GM18861 (cell line): ENCODE measurements around the gene B4GALT6.
A peak's percentile ranks its signal among the peaks of the same experiment; 100 is the strongest.
"Not testable (repeated sequence)": the region's sequence is repeated elsewhere in the genome, so short reads cannot be mapped to it uniquely, and the experiment has no call there.

Experiments used
- ATAC-seq: cut with Tn5 transposase; IDR thresholded peaks from one replicate; pipeline ENCODE4 v1.9.1; 2021; ENCODE audit not compliant: unreplicated experiment

B4GALT6 gene

GRCh38 chr18:31684279-31685096 lies at the start of gene B4GALT6:
TSS of gene B4GALT6 (minus strand) at chr18:31684581. CDS start at chr18:31684426, 155 bp downstream.
- peak; percentile 27 for ATAC-seq

GRCh38 chr18:31731628-31732027 lies 47.2 kb upstream of the B4GALT6 start:
- ATAC-seq = no peak

- ATAC-seq = not testable (repeated sequence)
These were observed 44.8 kb upstream of the B4GALT6 start for GRCh38 chr18:31729196-31729595.

- ATAC-seq = no peak
These were observed 39.8 kb upstream of the B4GALT6 start for GRCh38 chr18:31723990-31724711.

GRCh38 chr18:31723639-31723989 lies 39.2 kb upstream of the B4GALT6 start:
- ATAC-seq = no peak

GRCh38 chr18:31722369-31722957 lies 38.1 kb upstream of the B4GALT6 start:
- peak; percentile 99 for ATAC-seq

GRCh38 chr18:31721601-31722000 lies 37.2 kb upstream of the B4GALT6 start:
- no peak for ATAC-seq

GRCh38 chr18:31720867-31721266 lies 36.5 kb upstream of the B4GALT6 start:
- no peak for ATAC-seq

GRCh38 chr18:31719363-31720006 lies 35.1 kb upstream of the B4GALT6 start:
- no peak for ATAC-seq

GRCh38 chr18:31718386-31718785 lies 34.0 kb upstream of the B4GALT6 start:
- ATAC-seq = no peak

GRCh38 chr18:31716362-31716761 lies 32.0 kb upstream of the B4GALT6 start:
- no peak for ATAC-seq

- no peak for ATAC-seq
These were observed 27.2 kb upstream of the B4GALT6 start for GRCh38 chr18:31711365-31712172.

GRCh38 chr18:31710826-31711225 lies 26.4 kb upstream of the B4GALT6 start:
- ATAC-seq = no peak

- no peak for ATAC-seq
These were observed 23.4 kb upstream of the B4GALT6 start for GRCh38 chr18:31707815-31708214.

- no peak for ATAC-seq
These were observed 18.1 kb upstream of the B4GALT6 start for GRCh38 chr18:31702449-31702848.

GRCh38 chr18:31701744-31702143 lies 17.4 kb upstream of the B4GALT6 start:
- ATAC-seq = no peak

- no peak for ATAC-seq
These were observed 16.6 kb upstream of the B4GALT6 start for GRCh38 chr18:31700990-31701389.

GRCh38 chr18:31697351-31698298 lies 13.2 kb upstream of the B4GALT6 start:
- no peak for ATAC-seq

- no peak for ATAC-seq
These were observed 11.6 kb upstream of the B4GALT6 start for GRCh38 chr18:31695989-31696388.
